ENCODE measurements around the gene ADAT1. TPM values are rescaled to one million over a fixed set of nuclear protein-coding genes. Genes with fewer than 3 reads are reported as not detected.

The ADAT1 gene
- total and polyA plus RNA-seq, 9 donors, result 9.5 to 59.8 (median 27.7) TPM

DNA sequence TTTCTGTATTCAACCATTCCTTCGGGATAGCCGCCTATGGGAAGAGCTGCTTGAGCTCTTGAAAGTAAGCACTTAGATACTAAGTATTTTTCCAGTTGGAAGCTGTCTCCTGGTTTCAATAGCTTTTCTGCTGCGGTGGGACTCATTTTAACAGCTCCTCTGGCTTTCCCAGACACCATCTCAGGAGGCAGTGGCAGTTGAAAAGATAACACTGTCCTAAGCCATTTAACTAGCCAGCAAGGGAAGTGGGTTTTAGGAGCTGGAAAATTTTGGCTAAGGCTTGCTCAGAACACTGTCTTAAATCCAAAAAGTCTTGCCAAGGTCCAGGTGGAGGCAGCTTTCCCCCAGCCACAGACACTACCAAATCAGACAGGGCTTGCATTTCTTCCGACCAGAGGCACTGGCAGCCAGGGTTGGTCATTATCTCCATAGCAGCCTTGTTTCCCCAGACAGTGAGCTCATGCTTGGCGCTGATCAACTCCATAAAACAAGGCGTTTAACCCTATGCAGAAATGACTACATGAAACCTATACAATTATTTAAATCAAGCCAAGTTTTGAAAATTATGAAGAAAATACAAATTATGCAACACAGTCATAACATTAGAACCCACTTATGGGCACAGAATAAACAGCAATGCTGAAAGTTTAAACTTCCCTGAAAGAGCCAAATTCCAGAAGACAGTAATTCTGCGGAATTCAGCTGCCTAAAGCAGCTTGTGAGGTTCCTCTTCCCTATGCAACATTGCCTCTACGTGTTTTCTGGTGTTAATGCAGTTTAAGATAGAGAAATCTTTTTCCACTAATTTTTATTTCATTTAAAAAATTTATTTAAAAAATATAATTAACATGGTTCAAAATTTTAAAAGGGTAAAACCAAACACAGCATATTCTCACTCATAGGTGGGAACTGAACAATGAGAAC, 31.9 kb downstream of the ADAT1 start:
- TF ChIP-seq EP300 (IDR thresholded peaks at IDR 0.05), result no peak
- TF ChIP-seq, protein P1, sequence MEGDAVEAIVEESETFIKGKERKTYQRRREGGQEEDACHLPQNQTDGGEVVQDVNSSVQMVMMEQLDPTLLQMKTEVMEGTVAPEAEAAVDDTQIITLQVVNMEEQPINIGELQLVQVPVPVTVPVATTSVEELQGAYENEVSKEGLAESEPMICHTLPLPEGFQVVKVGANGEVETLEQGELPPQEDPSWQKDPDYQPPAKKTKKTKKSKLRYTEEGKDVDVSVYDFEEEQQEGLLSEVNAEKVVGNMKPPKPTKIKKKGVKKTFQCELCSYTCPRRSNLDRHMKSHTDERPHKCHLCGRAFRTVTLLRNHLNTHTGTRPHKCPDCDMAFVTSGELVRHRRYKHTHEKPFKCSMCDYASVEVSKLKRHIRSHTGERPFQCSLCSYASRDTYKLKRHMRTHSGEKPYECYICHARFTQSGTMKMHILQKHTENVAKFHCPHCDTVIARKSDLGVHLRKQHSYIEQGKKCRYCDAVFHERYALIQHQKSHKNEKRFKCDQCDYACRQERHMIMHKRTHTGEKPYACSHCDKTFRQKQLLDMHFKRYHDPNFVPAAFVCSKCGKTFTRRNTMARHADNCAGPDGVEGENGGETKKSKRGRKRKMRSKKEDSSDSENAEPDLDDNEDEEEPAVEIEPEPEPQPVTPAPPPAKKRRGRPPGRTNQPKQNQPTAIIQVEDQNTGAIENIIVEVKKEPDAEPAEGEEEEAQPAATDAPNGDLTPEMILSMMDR (IDR thresholded peaks at IDR 0.05), result peak in 1 of 3 donors; percentile 9
- H3K27me3 ChIP-seq, result no peaks in the 10 kb centered on the region
- no peaks in the 10 kb centered on the region for H3K9me3 ChIP-seq
- DNase-seq, result peak; percentile 40 to 60 (median 58)
- 7 to 11% (median 10%) methylated on average over 8 of the region's 8 CpGs for WGBS, 3 donors
- peak overlapping the region in 1 of 2 donors; percentile 56 for H3K27ac ChIP-seq
- H3K4me1 ChIP-seq (ENCODE audit: insufficient read depth), result no peaks in the 10 kb centered on the region
- intact Hi-C loops (cut with DNase I), result no loop called here
- no peak overlapping the region for H3K4me3 ChIP-seq
- no peaks in the 10 kb centered on the region for H3K36me3 ChIP-seq

DNA sequence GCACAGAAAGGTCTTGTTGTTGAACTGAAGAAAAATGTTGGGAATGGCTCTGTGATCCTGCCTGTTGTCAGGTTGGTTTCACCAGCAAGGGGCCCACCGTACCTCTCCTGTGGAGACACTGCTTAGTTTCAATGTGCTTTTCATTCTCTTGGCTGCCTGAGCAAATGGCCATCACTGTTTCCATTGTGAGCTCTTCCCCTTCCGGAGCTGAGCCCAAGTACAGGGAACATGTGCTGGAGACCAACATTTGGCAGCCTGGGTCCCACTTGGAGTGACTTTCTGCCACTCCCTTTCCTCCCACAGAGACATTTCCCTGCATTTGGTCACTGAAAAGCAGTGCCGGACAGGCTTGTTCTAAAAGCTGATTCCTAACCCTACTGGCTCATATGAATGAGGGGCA, 33.8 kb downstream of the ADAT1 start:
- Histone ChIP-seq H3K36me3 (no peaks in the 10 kb centered on the region), H3K27me3 (no peaks in the 10 kb centered on the region), H3K9me3 (no peaks in the 10 kb centered on the region), H3K27ac (no peak overlapping the region), H3K4me1 (ENCODE audit: insufficient read depth) (no peaks in the 10 kb centered on the region), H3K4me3 (no peak overlapping the region)
- TF ChIP-seq POLR2A (IDR thresholded peaks at IDR 0.05), result no peak
- TF ChIP-seq, protein P1 (IDR thresholded peaks at IDR 0.05), result no peak
- TF ChIP-seq EP300 (IDR thresholded peaks at IDR 0.05), result no peak
- 72 to 84% (median 82%) methylated on average over 3 of the region's 3 CpGs for WGBS, 3 donors
- no peak for DNase-seq
- intact Hi-C loops (cut with DNase I), result no loop called here

DNA sequence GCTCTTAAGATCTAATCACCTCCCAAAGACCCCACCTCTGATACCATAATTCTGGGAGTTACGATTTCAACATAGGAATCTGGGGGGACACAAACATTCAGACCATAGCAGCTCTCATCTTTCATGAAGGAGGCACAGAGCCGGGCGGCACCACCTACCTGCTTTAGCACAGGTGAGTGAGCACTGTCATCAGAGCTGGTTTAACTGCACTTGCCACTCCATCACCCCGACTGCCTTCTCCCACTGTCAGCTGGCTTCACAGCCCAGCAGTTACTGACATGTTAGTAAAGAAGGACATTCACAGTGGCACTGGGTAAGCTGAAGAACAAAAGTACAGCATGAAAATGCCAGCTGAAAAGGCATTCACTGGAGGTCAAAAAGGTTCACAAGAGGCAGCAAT, 34.4 kb downstream of the ADAT1 start:
- TF ChIP-seq POLR2A (IDR thresholded peaks at IDR 0.05) (no peak), EP300 (IDR thresholded peaks at IDR 0.05) (no peak)
- TF ChIP-seq, protein P1 (IDR thresholded peaks at IDR 0.05), result no peak
- H3K27me3 ChIP-seq, result no peaks in the 10 kb centered on the region
- intact Hi-C loops (cut with DNase I), result no loop called here
- no peak overlapping the region for H3K27ac ChIP-seq
- no peak for DNase-seq
- 93 to 99% (median 96%) methylated on average over 4 of the region's 4 CpGs for WGBS, 3 donors
- no peak overlapping the region for H3K4me3 ChIP-seq
- H3K9me3 ChIP-seq, result no peaks in the 10 kb centered on the region
- H3K4me1 ChIP-seq (ENCODE audit: insufficient read depth), result no peaks in the 10 kb centered on the region
- no peaks in the 10 kb centered on the region for H3K36me3 ChIP-seq

DNA sequence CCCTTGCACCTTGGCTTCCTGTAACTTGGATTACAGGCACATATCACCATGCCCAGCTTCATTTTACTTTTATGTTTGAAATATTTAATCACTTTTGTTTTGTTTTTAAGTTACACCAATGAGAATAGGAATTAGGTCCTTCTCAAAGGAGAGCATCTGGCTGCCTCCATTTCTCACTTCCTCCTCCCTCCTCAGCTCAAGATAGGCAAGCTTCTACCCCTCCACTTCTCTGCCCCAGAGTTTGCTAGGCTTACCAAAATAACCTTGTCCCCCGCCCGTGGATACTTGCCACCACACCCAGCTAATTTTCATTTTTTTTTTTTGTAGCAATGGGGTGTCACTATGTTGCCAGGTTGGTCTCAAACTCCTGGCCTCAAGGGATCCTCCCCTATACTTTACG, 39.0 kb downstream of the ADAT1 start:
- H3K4me1 ChIP-seq (ENCODE audit: insufficient read depth), result no peaks in the 10 kb centered on the region
- no peaks in the 10 kb centered on the region for H3K27me3 ChIP-seq
- intact Hi-C loops (cut with DNase I), result no loop called here

More for the DNA sequence above, 39.0 kb downstream of the ADAT1 start:
- H3K27ac ChIP-seq, result no peak overlapping the region
- H3K9me3 ChIP-seq, result no peaks in the 10 kb centered on the region
- H3K36me3 ChIP-seq, result no peaks in the 10 kb centered on the region
- no peak for DNase-seq
- no peak overlapping the region for H3K4me3 ChIP-seq
- whole genome bisulfite sequencing, 3 donors, result 68 to 84% (median 79%) methylated on average over 3 of the region's 3 CpGs
- no peak for TF ChIP-seq POLR2A (IDR thresholded peaks at IDR 0.05)
- TF ChIP-seq EP300 (IDR thresholded peaks at IDR 0.05), result no peak
- TF ChIP-seq, protein P1 (IDR thresholded peaks at IDR 0.05), result no peak
